Measurements from ENCODE around the gene ZNF793. TPM values are rescaled to one million over a fixed set of nuclear protein-coding genes. Genes with fewer than 3 reads are reported as not detected.

ZNF793 gene
- total and polyA plus RNA-seq, 9 of the 15 experiments (the other 6 are each of a cell fraction or from before 2014, with no cell fraction given) = 0.02 to 0.04 (median 0.03) TPM; not detected in 6

DNA sequence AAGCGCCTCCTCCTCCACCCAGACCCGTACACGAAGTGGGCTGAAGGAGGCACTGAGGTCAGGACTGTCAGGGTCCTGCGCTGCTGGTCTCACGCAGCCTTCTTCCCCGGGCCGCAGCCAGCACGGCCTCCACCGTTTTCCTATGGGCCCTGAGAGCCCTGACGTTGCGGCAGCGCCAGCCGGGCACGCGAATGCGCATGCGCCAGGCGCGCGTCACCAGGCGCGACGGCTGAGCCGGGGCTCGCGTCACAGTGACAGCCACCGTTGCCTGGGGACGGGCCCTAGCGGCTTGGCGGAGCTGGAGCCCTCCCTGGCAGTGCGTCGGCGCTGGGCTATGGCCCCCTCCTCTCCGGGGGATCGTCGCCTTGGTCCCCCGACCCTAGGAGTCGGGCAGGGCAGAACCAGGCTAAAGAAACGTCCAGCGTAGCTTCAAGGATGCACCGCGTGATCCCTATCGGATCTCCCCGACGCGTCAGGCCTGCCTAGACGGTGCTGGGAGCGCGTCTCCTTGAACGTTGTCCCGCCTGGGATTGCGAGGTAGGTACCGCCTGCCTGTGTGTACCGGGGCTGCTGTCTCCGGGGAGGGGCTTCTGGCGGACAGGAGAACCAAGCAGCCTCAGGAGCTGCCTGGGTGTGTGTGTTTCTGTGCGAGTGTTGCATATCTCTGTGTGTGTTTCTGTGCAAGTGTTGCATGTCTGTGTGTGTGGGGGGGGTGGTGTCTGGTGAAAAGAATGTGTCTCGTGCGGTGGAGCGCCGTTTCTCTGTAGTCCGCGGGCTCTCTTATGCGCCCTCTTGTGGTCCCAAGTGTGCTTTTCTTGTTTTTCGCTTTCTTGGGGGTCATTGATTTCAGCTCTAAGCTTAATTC is 44.6 kb downstream of the ZNF793 start (continued):
- TF ChIP-seq BHLHE40 (IDR thresholded peaks at IDR 0.05; ENCODE audit: low read length) (peak; percentile 65), KLF13 (tag; IDR thresholded peaks at IDR 0.05; ENCODE audit: borderline replicate concordance, low read depth) (no peak), SRSF9 (IDR thresholded peaks at IDR 0.05; ENCODE audit: borderline replicate concordance, low read depth, low read length) (no peak), SLC30A9 (CRISPR knock-in tag; IDR thresholded peaks at IDR 0.05) (no peak), ATF1 (CRISPR knock-in tag; IDR thresholded peaks at IDR 0.05) (peak; percentile 60; the same call in 1 of the 2 replicates), ATF1 (tag; IDR thresholded peaks at IDR 0.05) (peak; percentile 96), MAFG (tag; conservative IDR thresholded peaks at IDR 0.05) (no peak), ZNF175 (CRISPR knock-in tag; IDR thresholded peaks at IDR 0.05; ENCODE audit: low read depth) (no peak), SMARCB1 (IDR thresholded peaks at IDR 0.05; ENCODE audit: insufficient read length, low read depth) (no peak), PPARD (CRISPR knock-in tag; IDR thresholded peaks at IDR 0.05) (no peak), ZNF778 (CRISPR knock-in tag; IDR thresholded peaks at IDR 0.05) (no peak), RFX1 (IDR thresholded peaks at IDR 0.05) (peak; percentile 74), ZFX (CRISPR knock-in tag; IDR thresholded peaks at IDR 0.05) (peak; percentile 70)
- TF ChIP-seq, protein P1, sequence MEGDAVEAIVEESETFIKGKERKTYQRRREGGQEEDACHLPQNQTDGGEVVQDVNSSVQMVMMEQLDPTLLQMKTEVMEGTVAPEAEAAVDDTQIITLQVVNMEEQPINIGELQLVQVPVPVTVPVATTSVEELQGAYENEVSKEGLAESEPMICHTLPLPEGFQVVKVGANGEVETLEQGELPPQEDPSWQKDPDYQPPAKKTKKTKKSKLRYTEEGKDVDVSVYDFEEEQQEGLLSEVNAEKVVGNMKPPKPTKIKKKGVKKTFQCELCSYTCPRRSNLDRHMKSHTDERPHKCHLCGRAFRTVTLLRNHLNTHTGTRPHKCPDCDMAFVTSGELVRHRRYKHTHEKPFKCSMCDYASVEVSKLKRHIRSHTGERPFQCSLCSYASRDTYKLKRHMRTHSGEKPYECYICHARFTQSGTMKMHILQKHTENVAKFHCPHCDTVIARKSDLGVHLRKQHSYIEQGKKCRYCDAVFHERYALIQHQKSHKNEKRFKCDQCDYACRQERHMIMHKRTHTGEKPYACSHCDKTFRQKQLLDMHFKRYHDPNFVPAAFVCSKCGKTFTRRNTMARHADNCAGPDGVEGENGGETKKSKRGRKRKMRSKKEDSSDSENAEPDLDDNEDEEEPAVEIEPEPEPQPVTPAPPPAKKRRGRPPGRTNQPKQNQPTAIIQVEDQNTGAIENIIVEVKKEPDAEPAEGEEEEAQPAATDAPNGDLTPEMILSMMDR (IDR thresholded peaks at IDR 0.05 in 2 of 3, conservative IDR thresholded peaks at IDR 0.05 in 1 of 3; ENCODE audit: insufficient read depth in 2 of 3, low read depth in 1 of 3, low read length in 3 of 3) = peak; percentile 33 to 59 (median 50); a peak in 5 of 6 replicates
- TF ChIP-seq, protein P2, sequence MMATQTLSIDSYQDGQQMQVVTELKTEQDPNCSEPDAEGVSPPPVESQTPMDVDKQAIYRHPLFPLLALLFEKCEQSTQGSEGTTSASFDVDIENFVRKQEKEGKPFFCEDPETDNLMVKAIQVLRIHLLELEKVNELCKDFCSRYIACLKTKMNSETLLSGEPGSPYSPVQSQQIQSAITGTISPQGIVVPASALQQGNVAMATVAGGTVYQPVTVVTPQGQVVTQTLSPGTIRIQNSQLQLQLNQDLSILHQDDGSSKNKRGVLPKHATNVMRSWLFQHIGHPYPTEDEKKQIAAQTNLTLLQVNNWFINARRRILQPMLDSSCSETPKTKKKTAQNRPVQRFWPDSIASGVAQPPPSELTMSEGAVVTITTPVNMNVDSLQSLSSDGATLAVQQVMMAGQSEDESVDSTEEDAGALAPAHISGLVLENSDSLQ (IDR thresholded peaks at IDR 0.05) = peak; percentile 78
- TF ChIP-seq, protein P3, sequence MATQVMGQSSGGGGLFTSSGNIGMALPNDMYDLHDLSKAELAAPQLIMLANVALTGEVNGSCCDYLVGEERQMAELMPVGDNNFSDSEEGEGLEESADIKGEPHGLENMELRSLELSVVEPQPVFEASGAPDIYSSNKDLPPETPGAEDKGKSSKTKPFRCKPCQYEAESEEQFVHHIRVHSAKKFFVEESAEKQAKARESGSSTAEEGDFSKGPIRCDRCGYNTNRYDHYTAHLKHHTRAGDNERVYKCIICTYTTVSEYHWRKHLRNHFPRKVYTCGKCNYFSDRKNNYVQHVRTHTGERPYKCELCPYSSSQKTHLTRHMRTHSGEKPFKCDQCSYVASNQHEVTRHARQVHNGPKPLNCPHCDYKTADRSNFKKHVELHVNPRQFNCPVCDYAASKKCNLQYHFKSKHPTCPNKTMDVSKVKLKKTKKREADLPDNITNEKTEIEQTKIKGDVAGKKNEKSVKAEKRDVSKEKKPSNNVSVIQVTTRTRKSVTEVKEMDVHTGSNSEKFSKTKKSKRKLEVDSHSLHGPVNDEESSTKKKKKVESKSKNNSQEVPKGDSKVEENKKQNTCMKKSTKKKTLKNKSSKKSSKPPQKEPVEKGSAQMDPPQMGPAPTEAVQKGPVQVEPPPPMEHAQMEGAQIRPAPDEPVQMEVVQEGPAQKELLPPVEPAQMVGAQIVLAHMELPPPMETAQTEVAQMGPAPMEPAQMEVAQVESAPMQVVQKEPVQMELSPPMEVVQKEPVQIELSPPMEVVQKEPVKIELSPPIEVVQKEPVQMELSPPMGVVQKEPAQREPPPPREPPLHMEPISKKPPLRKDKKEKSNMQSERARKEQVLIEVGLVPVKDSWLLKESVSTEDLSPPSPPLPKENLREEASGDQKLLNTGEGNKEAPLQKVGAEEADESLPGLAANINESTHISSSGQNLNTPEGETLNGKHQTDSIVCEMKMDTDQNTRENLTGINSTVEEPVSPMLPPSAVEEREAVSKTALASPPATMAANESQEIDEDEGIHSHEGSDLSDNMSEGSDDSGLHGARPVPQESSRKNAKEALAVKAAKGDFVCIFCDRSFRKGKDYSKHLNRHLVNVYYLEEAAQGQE (IDR thresholded peaks at IDR 0.05; ENCODE audit: borderline replicate concordance) = peak; percentile 12; the same call in 1 of the 2 replicates
- TF ChIP-seq, protein P3 (CRISPR knock-in tag; IDR thresholded peaks at IDR 0.05; ENCODE audit: low read depth) = no peak

Measured in K562 (cell line).